ENCODE measurements around the gene SIRPB2. TPM values are rescaled to one million over a fixed set of nuclear protein-coding genes. Genes with fewer than 3 reads are reported as not detected.

SIRPB2 gene
- not detected in 2 replicates for total RNA-seq

GRCh38 chr20:1491281-1491840 is at the start of gene SIRPB2:
Gene SIRPB2, minus strand, starts transcription at chr20:1491420. Its CDS starts 61 bp downstream, at chr20:1491359.
- H3K27me3 Mint-ChIP-seq, result peaks cover 8% of the 10 kb centered on the region
- peak within 1 kb of the TSS; percentile 8 for H3K27ac Mint-ChIP-seq
- CTCF ChIA-PET, result interaction anchor here (1.4 kb wide), 1 partner anchor 24 kb away, joined by 4 read pairs; the partner anchor contains the start of gene NSFL1C
- DNase-seq (no peak), ATAC-seq (ENCODE audit: low read depth) (no peak)
- no peaks in the 10 kb centered on the region for H3K9me3 Mint-ChIP-seq
- intact Hi-C loops (cut with micrococcal nuclease), result no loop called here
- POLR2A ChIA-PET, result no interaction called here
- no peak for TF ChIP-seq CTCF (IDR thresholded peaks at IDR 0.05)
- no peak within 1 kb of the TSS for H3K4me3 Mint-ChIP-seq
- H3K36me3 Mint-ChIP-seq (ENCODE audit: low read depth), result no peaks in the 10 kb centered on the region
- peaks cover 38% of the 10 kb centered on the region for H3K4me1 Mint-ChIP-seq

GRCh38 chr20:1539816-1540419 is 48.7 kb upstream of the SIRPB2 start:
- CTCF ChIA-PET, result no interaction called here
- ATAC-seq (ENCODE audit: low read depth) (no peak), DNase-seq (no peak)
- H3K27ac Mint-ChIP-seq, result no peak overlapping the region
- intact Hi-C loops (cut with micrococcal nuclease), result loop anchor here (10.0 kb wide), 2 partner anchors 95 to 185 kb away; no protein-coding TSS in a partner anchor
- H3K4me3 Mint-ChIP-seq, result no peak overlapping the region
- peaks cover 40% of the 10 kb centered on the region for H3K4me1 Mint-ChIP-seq
- peaks cover 5% of the 10 kb centered on the region for H3K27me3 Mint-ChIP-seq
- no peaks in the 10 kb centered on the region for H3K36me3 Mint-ChIP-seq (ENCODE audit: low read depth)
- H3K9me3 Mint-ChIP-seq, result no peaks in the 10 kb centered on the region
- no peak for TF ChIP-seq CTCF (IDR thresholded peaks at IDR 0.05)
- POLR2A ChIA-PET, result no interaction called here

DNA sequence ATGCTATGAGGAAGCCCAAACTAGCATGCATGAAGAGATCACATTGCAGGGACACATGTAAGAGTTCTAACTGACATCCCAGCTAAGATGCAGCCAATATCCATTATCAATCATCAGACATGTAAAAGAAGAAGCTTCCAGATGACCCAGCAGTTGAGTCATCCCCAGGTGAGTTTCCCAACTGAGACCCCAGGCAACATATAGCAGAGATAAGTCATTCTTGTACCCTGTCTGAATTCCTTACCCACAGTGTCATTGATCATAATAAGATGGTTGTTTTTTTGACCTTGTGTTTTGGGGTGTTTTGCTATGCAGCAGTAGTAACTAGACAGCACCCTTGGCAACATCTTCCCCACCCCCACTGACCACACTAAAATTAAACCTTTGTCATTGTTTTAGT is 47.4 kb upstream of the SIRPB2 start:
- H3K36me3 Mint-ChIP-seq (ENCODE audit: low read depth), result no peaks in the 10 kb centered on the region
- POLR2A ChIA-PET, result no interaction called here
- H3K4me1 Mint-ChIP-seq, result peaks cover 41% of the 10 kb centered on the region
- no peak overlapping the region for H3K4me3 Mint-ChIP-seq
- no peak overlapping the region for H3K27ac Mint-ChIP-seq
- ATAC-seq (ENCODE audit: low read depth) (no peak), DNase-seq (no peak)
- H3K27me3 Mint-ChIP-seq, result peaks cover 2% of the 10 kb centered on the region
- intact Hi-C loops (cut with micrococcal nuclease), result loop anchor here (10.0 kb wide), 2 partner anchors 96 to 186 kb away; no protein-coding TSS in a partner anchor
- H3K9me3 Mint-ChIP-seq, result no peaks in the 10 kb centered on the region
- TF ChIP-seq CTCF (IDR thresholded peaks at IDR 0.05), result no peak
- CTCF ChIA-PET, result interaction anchor here (2.8 kb wide), 1 partner anchor 35 kb away, joined by 13 read pairs; no protein-coding TSS in a partner anchor

DNA sequence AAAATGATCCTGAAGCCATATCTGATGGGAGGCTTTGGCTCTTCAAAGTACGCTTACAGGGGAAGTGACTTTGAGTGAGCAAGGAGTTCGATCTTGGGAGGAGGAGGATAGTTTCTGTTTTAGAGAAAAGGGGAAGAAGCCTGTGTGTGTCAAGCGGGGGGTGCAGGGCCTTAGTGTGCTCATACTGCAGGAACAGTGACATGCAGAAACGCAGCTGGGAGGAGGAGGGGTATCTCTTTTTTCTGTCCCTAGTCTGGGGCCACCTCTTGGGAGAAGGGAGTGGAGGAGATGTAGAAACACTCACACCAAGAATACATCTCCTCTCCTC is 46.5 kb upstream of the SIRPB2 start:
- Mint-ChIP-seq H3K36me3 (ENCODE audit: low read depth) (no peaks in the 10 kb centered on the region), H3K27ac (peak overlapping the region; percentile 72), H3K27me3 (no peaks in the 10 kb centered on the region), H3K4me1 (peaks cover 41% of the 10 kb centered on the region), H3K9me3 (no peaks in the 10 kb centered on the region), H3K4me3 (peak overlapping the region; percentile 66)
- no peak for TF ChIP-seq CTCF (IDR thresholded peaks at IDR 0.05)
- POLR2A ChIA-PET, result no interaction called here
- ATAC-seq (ENCODE audit: low read depth) (peak; percentile 84), DNase-seq (no peak)
- CTCF ChIA-PET, result interaction anchor here (2.8 kb wide), 1 partner anchor 35 kb away, joined by 13 read pairs; no protein-coding TSS in a partner anchor
- intact Hi-C loops (cut with micrococcal nuclease), result loop anchor here (10.0 kb wide), 2 partner anchors 97 to 187 kb away; no protein-coding TSS in a partner anchor

DNA sequence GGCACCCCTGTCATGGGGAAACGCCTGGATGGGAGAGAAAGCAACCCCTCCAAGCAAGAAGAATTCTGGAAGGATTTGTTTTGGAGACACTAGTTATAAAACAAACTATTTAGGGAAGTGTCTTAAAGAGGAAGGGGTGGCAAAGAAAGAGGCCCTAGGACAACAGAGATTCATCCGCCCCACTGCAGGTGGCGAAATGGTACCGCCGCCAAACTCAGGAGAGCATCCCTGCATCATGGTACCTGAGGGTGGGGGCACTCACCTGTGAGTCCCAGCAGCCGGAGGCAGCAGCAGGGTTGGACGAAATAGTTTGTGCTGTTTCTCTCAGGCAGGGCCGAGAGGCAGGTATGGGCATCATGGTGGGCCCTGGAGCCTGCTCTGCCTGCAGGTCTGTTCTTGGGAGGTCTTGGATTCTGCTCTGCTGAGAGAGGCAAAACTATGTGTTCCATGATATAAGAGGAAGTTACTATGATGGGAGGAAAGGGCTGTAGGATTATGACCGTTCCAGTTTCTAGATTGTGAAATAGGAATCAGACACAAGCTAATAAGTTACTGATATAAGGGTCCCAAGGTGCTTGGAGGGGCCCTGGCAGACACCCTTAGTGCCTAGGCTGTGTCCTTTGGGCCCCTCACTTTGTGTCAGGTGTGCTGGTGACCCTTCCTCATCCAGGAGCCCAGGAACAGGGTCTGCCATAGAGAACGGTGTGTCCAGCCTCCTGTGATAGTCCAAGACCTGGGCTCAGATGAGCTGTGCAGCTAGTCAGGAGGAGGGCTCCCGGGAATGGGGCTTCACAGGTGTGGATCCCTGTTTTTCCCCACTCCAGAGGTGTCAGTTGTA is 45.9 kb upstream of the SIRPB2 start:
- DNase-seq (no peak), ATAC-seq (ENCODE audit: low read depth) (no peak)
- Mint-ChIP-seq H3K9me3 (no peaks in the 10 kb centered on the region), H3K36me3 (ENCODE audit: low read depth) (no peaks in the 10 kb centered on the region), H3K4me1 (peaks cover 40% of the 10 kb centered on the region), H3K27ac (peak overlapping the region; percentile 72), H3K27me3 (no peaks in the 10 kb centered on the region), H3K4me3 (peak overlapping the region; percentile 66)
- intact Hi-C loops (cut with micrococcal nuclease), result loop anchor here (10.0 kb wide), 2 partner anchors 98 to 188 kb away; no protein-coding TSS in a partner anchor
- CTCF ChIA-PET, result interaction anchor here (2.8 kb wide), 1 partner anchor 34 kb away, joined by 13 read pairs; no protein-coding TSS in a partner anchor
- POLR2A ChIA-PET, result no interaction called here
- no peak for TF ChIP-seq CTCF (IDR thresholded peaks at IDR 0.05)

All from activated B cell treated with CpG ODN at 0.5 μM for 24 hours (primary cell).